Right kidney (tissue), 1 donor: ENCODE measurements around the gene CNTN5.

Experiments
- DNase-seq: peaks from one replicate; pipeline ENCODE4 v3.0.0-alpha.2; 2016

Gene CNTN5

GRCh38 chr11:100340466-100341319 is 1319.9 kb downstream of the CNTN5 start:
- peak; percentile 25 for DNase-seq

- no peak for DNase-seq
Measured at GRCh38 chr11:100353083-100353482, 1332.3 kb downstream of the CNTN5 start.

GRCh38 chr11:100354736-100355135 is 1334.0 kb downstream of the CNTN5 start:
- no peak for DNase-seq

GRCh38 chr11:100356035-100356434 is 1335.3 kb downstream of the CNTN5 start:
- no peak for DNase-seq

GRCh38 chr11:100359281-100359680 is 1338.5 kb downstream of the CNTN5 start:
- DNase-seq: no peak

GRCh38 chr11:100367892-100368291 is 1347.1 kb downstream of the CNTN5 start:
- DNase-seq: no peak

- DNase-seq: no peak
Measured at GRCh38 chr11:100383357-100383865, 1362.7 kb downstream of the CNTN5 start.

- DNase-seq: no peak
Measured at GRCh38 chr11:100396266-100396665, 1375.5 kb downstream of the CNTN5 start.

GRCh38 chr11:100397401-100397800 is 1376.7 kb downstream of the CNTN5 start:
- DNase-seq: no peak

GRCh38 chr11:100403816-100404215 is 1383.1 kb downstream of the CNTN5 start:
- DNase-seq: no peak

- DNase-seq: no peak
Measured at GRCh38 chr11:100404907-100405306, 1384.2 kb downstream of the CNTN5 start.
